C4-2B (cell line): ENCODE measurements around the gene SFXN5.

Source experiments
- CTCF ChIP-seq: fragments of 450-650 bp; conservative IDR thresholded peaks from 2 replicates; pipeline ENCODE4 v1.5.1; 2017; ENCODE audit warnings: mild to moderate bottlenecking
- ZFX ChIP-seq: fragments of 450-650 bp; IDR thresholded peaks from 2 replicates; pipeline ENCODE4 v1.6.1; 2017

GRCh38 chr2:73112913-73113854 lies 41.7 kb upstream of the SFXN5 start, which contains the start of gene RAB11FIP5:
- TF ChIP-seq CTCF (no peak; the same call in 1 of the 2 replicates), ZFX (no peak)
